IMR-90 (cell line): ENCODE results near the gene ITGA6. TPM values are rescaled to one million over a fixed set of nuclear protein-coding genes. Genes with fewer than 3 reads are reported as not detected.

Experiments
- ATAC-seq: fragments of 200-7000 bp; cut with Tn5 transposase; 2 replicates; pipeline ENCODE4 v1.9.1; 2020; ENCODE audit warnings: low read depth, mild to moderate bottlenecking, moderate library complexity
- BruUV-seq: library from RNA; stranded (reverse); fragments of 400-500 nt; replicated peaks from 2 replicates; lab custom pipeline; 2021; lab: Mats Ljungman, UMichigan
- CTCF ChIA-PET: fragments of 300-600 bp; formaldehyde crosslinking; extraction: SDS; loops from one replicate; lab custom pipeline; 2021; ENCODE audit warnings: antibody characterized with exemption; lab: Yijun Ruan, JAX
- POLR2A ChIA-PET: fragments of 300-600 bp; sonication (Branson Sonifier 250); formaldehyde crosslinking; loops from one replicate; lab custom pipeline; 2022; ENCODE audit warnings: antibody characterized with exemption; ENCODE audit not compliant: unreplicated experiment; lab: Charles Lee
- DNase-seq: peaks from one replicate; pipeline ENCODE4 v3.0.0; 2013
- H2AFZ ChIP-seq: replicated peaks from 2 replicates; pipeline ENCODE3; 2013; ENCODE audit warnings: low read length, mild to moderate bottlenecking; ENCODE audit not compliant: poor library complexity
- H2AK5ac ChIP-seq: 2 replicates; pipeline ENCODE4 v1.6.1; 2013; ENCODE audit warnings: low read depth, low read length, inconsistent platforms
- H2AK9ac ChIP-seq: replicated peaks from 2 replicates; pipeline ENCODE3; 2013; ENCODE audit warnings: mild to moderate bottlenecking, low read depth, low read length, moderate library complexity; ENCODE audit not compliant: poor library complexity
- H2BK120ac ChIP-seq: 2 replicates; pipeline ENCODE4 v1.6.1; 2013; ENCODE audit warnings: low read depth, low read length, inconsistent platforms
- H2BK15ac ChIP-seq: 3 replicates; pipeline ENCODE4 v1.6.1; 2013; ENCODE audit warnings: low read depth, low read length, inconsistent platforms
- H2BK20ac ChIP-seq: 2 replicates; pipeline ENCODE4 v1.6.1; 2013; ENCODE audit warnings: low read depth, mild to moderate bottlenecking, inconsistent platforms, low read length, moderate library complexity
- H2BK5ac ChIP-seq: 2 replicates; pipeline ENCODE4 v1.6.1; 2013; ENCODE audit warnings: mild to moderate bottlenecking, low read depth, low read length, inconsistent platforms; ENCODE audit not compliant: poor library complexity, severe bottlenecking
- H3K14ac ChIP-seq: replicated peaks from 2 replicates; pipeline ENCODE4 v1.6.1; 2013; ENCODE audit warnings: low read depth, low read length, inconsistent platforms
- H3K18ac ChIP-seq: 2 replicates; pipeline ENCODE4 v1.6.1; 2013; ENCODE audit warnings: low read depth, low read length, control low read depth
- H3K23ac ChIP-seq: 2 replicates; pipeline ENCODE4 v1.6.1; 2013; ENCODE audit warnings: low read depth, low read length, inconsistent platforms
- H3K27ac ChIP-seq: 2 replicates; pipeline ENCODE4 v1.5.1; 2013; ENCODE audit warnings: mild to moderate bottlenecking, control low read depth, low read length; ENCODE audit not compliant: insufficient read depth
- H3K27me3 ChIP-seq: 2 replicates; pipeline ENCODE4 v1.6.1; 2013; ENCODE audit warnings: low read length; ENCODE audit not compliant: control insufficient read depth, insufficient read depth
- H3K36me3 ChIP-seq: 2 replicates; pipeline ENCODE4 v1.6.1; 2013; ENCODE audit warnings: low read length, mixed read lengths; ENCODE audit not compliant: control insufficient read depth, insufficient read depth
- H3K4ac ChIP-seq: 2 replicates; pipeline ENCODE4 v1.6.1; 2013; ENCODE audit warnings: low read depth, low read length, inconsistent platforms
- H3K4me1 ChIP-seq: 2 replicates; pipeline ENCODE4 v1.6.1; 2013; ENCODE audit warnings: low read length, mixed read lengths; ENCODE audit not compliant: control insufficient read depth, insufficient read depth
- H3K4me2 ChIP-seq: 2 replicates; pipeline ENCODE4 v1.6.1; 2013; ENCODE audit warnings: low read depth, mild to moderate bottlenecking, control low read depth, low read length, moderate library complexity
- H3K4me3 ChIP-seq: 2 replicates; pipeline ENCODE4 v1.5.1; 2013; ENCODE audit warnings: low read depth, mild to moderate bottlenecking, control low read depth, low read length, moderate library complexity; ENCODE audit not compliant: insufficient read depth
- H3K56ac ChIP-seq: 2 replicates; pipeline ENCODE4 v1.6.1; 2013; ENCODE audit warnings: low read length, inconsistent platforms; ENCODE audit not compliant: insufficient read depth; ENCODE audit errors: extremely low read depth
- H3K79me1 ChIP-seq, 2 experiments: 2 replicates each; pipeline ENCODE4 v1.6.1; 2013; ENCODE audit warnings: low read length in 2 of 2, inconsistent platforms in 1 of 2, low read depth in 1 of 2
- H3K9ac ChIP-seq: 2 replicates; pipeline ENCODE4 v1.6.1; 2013; ENCODE audit warnings: low read depth, low read length, control low read depth
- H3K9me1 ChIP-seq: 2 replicates; pipeline ENCODE4 v1.6.1; 2013; ENCODE audit warnings: low read length, inconsistent platforms; ENCODE audit not compliant: insufficient read depth
- H3K9me3 ChIP-seq: 2 replicates; pipeline ENCODE4 v1.6.1; 2013; ENCODE audit warnings: low read length; ENCODE audit not compliant: control insufficient read depth, insufficient read depth
- H4K20me1 ChIP-seq: 2 replicates; pipeline ENCODE4 v1.6.1; 2013; ENCODE audit warnings: low read length, inconsistent platforms; ENCODE audit not compliant: insufficient read depth
- H4K5ac ChIP-seq: 2 replicates; pipeline ENCODE4 v1.6.1; 2013; ENCODE audit warnings: mild to moderate bottlenecking, low read depth, low read length, control low read depth
- H4K8ac ChIP-seq, 2 experiments: 2 replicates each; pipeline ENCODE4 v1.6.1; 2013; ENCODE audit warnings: low read depth in 2 of 2, low read length in 2 of 2, control low read depth in 1 of 2, inconsistent platforms in 1 of 2
- H4K91ac ChIP-seq: 2 replicates; pipeline ENCODE4 v1.6.1; 2013; ENCODE audit warnings: low read depth, low read length, inconsistent platforms; ENCODE audit not compliant: insufficient read depth
- BHLHE40 ChIP-seq: fragments of 150-350 bp; IDR thresholded peaks from 2 replicates; pipeline ENCODE4 v1.6.1; 2016; ENCODE audit warnings: mild to moderate bottlenecking, low read depth, low read length
- CEBPB ChIP-seq: IDR thresholded peaks from 2 replicates; pipeline ENCODE4 v1.6.1; 2012; ENCODE audit warnings: low read depth, low read length, improper control_type of control experiment
- CHD1 ChIP-seq: IDR thresholded peaks from 2 replicates; pipeline ENCODE4 v1.6.1; 2012; ENCODE audit warnings: low read depth, low read length, improper control_type of control experiment
- CTCF ChIP-seq: conservative IDR thresholded peaks from 2 replicates; pipeline ENCODE4 v1.5.1; 2012; ENCODE audit warnings: mild to moderate bottlenecking, low read depth, low read length, improper control_type of control experiment
- ELK1 ChIP-seq: fragments of 150-350 bp; IDR thresholded peaks from 2 replicates; pipeline ENCODE4 v1.6.1; 2016; ENCODE audit warnings: low read depth, mild to moderate bottlenecking, low read length, moderate library complexity, borderline replicate concordance
- FOS ChIP-seq: fragments of 150-350 bp; IDR thresholded peaks from 2 replicates; pipeline ENCODE4 v1.6.1; 2016; ENCODE audit warnings: low read depth, low read length
- MAFK ChIP-seq: IDR thresholded peaks from 2 replicates; pipeline ENCODE4 v1.6.1; 2012; ENCODE audit warnings: low read depth, low read length, improper control_type of control experiment
- MAZ ChIP-seq: IDR thresholded peaks from 2 replicates; pipeline ENCODE4 v1.6.1; 2012; ENCODE audit warnings: low read depth, mild to moderate bottlenecking, low read length, improper control_type of control experiment, moderate library complexity, borderline replicate concordance
- MXI1 ChIP-seq: IDR thresholded peaks from 2 replicates; pipeline ENCODE4 v1.6.1; 2012; ENCODE audit warnings: low read depth, mild to moderate bottlenecking, low read length, moderate library complexity, borderline replicate concordance
- NFE2L2 ChIP-seq: fragments of 150-350 bp; IDR thresholded peaks from 2 replicates; pipeline ENCODE4 v1.6.1; 2016; ENCODE audit warnings: low read depth, mild to moderate bottlenecking, low read length
- POLR2A ChIP-seq: IDR thresholded peaks from 2 replicates; pipeline ENCODE4 v1.6.1; 2012; ENCODE audit warnings: mild to moderate bottlenecking, low read depth, low read length
- RAD21 ChIP-seq: IDR thresholded peaks from 2 replicates; pipeline ENCODE4 v1.6.1; 2012; ENCODE audit warnings: low read length, improper control_type of control experiment
- RCOR1 ChIP-seq: IDR thresholded peaks from 2 replicates; pipeline ENCODE4 v1.6.1; 2012; ENCODE audit warnings: mild to moderate bottlenecking, low read length, improper control_type of control experiment; ENCODE audit not compliant: insufficient replicate concordance
- RFX5 ChIP-seq: IDR thresholded peaks from 2 replicates; pipeline ENCODE4 v1.8.0; 2012; ENCODE audit warnings: low read depth, mild to moderate bottlenecking, low read length, moderate library complexity
- SMC3 ChIP-seq: fragments of 150-350 bp; IDR thresholded peaks from 2 replicates; pipeline ENCODE4 v1.6.1; 2016; ENCODE audit warnings: low read depth, mild to moderate bottlenecking, antibody characterized with exemption, low read length, moderate library complexity
- USF2 ChIP-seq: fragments of 150-350 bp; IDR thresholded peaks from 2 replicates; pipeline ENCODE4 v1.6.1; 2017; ENCODE audit warnings: mild to moderate bottlenecking, antibody characterized with exemption, low read length, low read depth
- WGBS, 2 experiments: methylation state at CpG; one replicate each; pipeline versions ENCODE4 v1.1.5 to v1.1.7; 2013; ENCODE audit warnings: missing lambda C conversion rate in 2 of 2; ENCODE audit not compliant: insufficient read length in 1 of 2; ENCODE audit errors: extremely low coverage in 2 of 2; 5-methylcytosine and 5-hydroxymethylcytosine counted together
- dilution Hi-C: fragments of 300-500 bp; cut with HindIII; formaldehyde crosslinking; loops from one replicate; pipeline ENCODE4 v1.14.3; 2018; ENCODE audit warnings: low sequenced_read_pairs; ENCODE audit not compliant: unreplicated experiment
- in situ Hi-C: fragments of 300-500 bp; cut with MboI; formaldehyde crosslinking; loops from 3 replicates; pipeline ENCODE4 v1.14.3; 2019; ENCODE audit warnings: low sequenced_read_pairs, inconsistent platforms, mixed read lengths
- intact Hi-C: fragments of 100-400 bp; cut with micrococcal nuclease; formaldehyde crosslinking; loops from 2 replicates; pipeline ENCODE4 v1.10.0; 2022
- polyA plus RNA-seq, 3 experiments: library from polyadenylated mRNA; depleted of rRNA; stranded (reverse); fragments of >200 nt; gene quantifications; 2 replicates each; pipeline ENCODE4 v1.2.3, GENCODE V29; 2012; ENCODE audit warnings: low replicate concordance in 1 of 3
- total RNA-seq: library from RNA; depleted of rRNA; stranded (reverse); fragments of >200 nt; gene quantifications from 2 replicates; pipeline ENCODE4 v1.2.3, GENCODE V29; 2012

ITGA6 gene
- total and polyA plus RNA-seq, 2 of the 4 experiments (the other 2 are of a cell fraction): 12.5 to 43.9 TPM

- H2BK120ac ChIP-seq: no peak overlapping the region
- H3K4me1 ChIP-seq: no peaks in the 10 kb centered on the region
- CTCF ChIA-PET: no interaction called here
- dilution Hi-C loops: no loop called here
- 84% methylated on average over 2 of the region's 4 CpGs; no CpG with 5 or more reads in 1 of the 2 experiments for WGBS, 2 experiments
- no peaks in the 10 kb centered on the region for H3K79me1 ChIP-seq
- no peaks in the 10 kb centered on the region for H4K20me1 ChIP-seq
- no peak overlapping the region for H3K14ac ChIP-seq
- no peaks in the 10 kb centered on the region for H3K9me1 ChIP-seq
- H4K5ac ChIP-seq: no peak overlapping the region
- no peak overlapping the region for H2BK20ac ChIP-seq
- no peak overlapping the region for H2AK5ac ChIP-seq
- intact Hi-C loops: loop anchor here (5.0 kb wide), 1 partner anchor 41 kb away; no protein-coding TSS in a partner anchor
- H3K36me3 ChIP-seq: no peaks in the 10 kb centered on the region
- H3K4me2 ChIP-seq: no peak overlapping the region
- BruUV-seq: no TSS peak
- no peak overlapping the region for H2BK15ac ChIP-seq
- no peak overlapping the region for H3K23ac ChIP-seq
- TF ChIP-seq CHD1 (no peak), RCOR1 (no peak), RFX5 (no peak), MAZ (no peak), BHLHE40 (no peak), FOS (no peak), MXI1 (no peak), MAFK (no peak), NFE2L2 (no peak), POLR2A (no peak), SMC3 (no peak), USF2 (no peak), CTCF (no peak), RAD21 (no peak), CEBPB (no peak), ELK1 (no peak)
- no peak overlapping the region for H2BK5ac ChIP-seq
- H4K91ac ChIP-seq: no peak overlapping the region
- H2AK9ac ChIP-seq: no peak overlapping the region
- H3K9me3 ChIP-seq: no peaks in the 10 kb centered on the region
- in situ Hi-C loops: no loop called here
- ATAC-seq: no peak
- no peaks in the 10 kb centered on the region for H3K27me3 ChIP-seq
- no peak overlapping the region for H4K8ac ChIP-seq
- H3K4ac ChIP-seq: no peak overlapping the region
- no peak overlapping the region for H2AFZ ChIP-seq
- H3K27ac ChIP-seq: no peak overlapping the region
- no peak overlapping the region for H3K9ac ChIP-seq
- POLR2A ChIA-PET: no interaction called here
- H3K56ac ChIP-seq: no peak overlapping the region
- no peak for DNase-seq
- no peak overlapping the region for H3K4me3 ChIP-seq
- no peak overlapping the region for H3K18ac ChIP-seq
Measured at GRCh38 chr2:172403402-172403801, 24.0 kb upstream of the ITGA6 start.
